ENCODE measurements around the gene IKZF5. TPM values are rescaled to one million over a fixed set of nuclear protein-coding genes. Genes with fewer than 3 reads are reported as not detected.

IKZF5 gene
- total RNA-seq, 1 experiment from 2014 or later, result 12.5 TPM

DNA sequence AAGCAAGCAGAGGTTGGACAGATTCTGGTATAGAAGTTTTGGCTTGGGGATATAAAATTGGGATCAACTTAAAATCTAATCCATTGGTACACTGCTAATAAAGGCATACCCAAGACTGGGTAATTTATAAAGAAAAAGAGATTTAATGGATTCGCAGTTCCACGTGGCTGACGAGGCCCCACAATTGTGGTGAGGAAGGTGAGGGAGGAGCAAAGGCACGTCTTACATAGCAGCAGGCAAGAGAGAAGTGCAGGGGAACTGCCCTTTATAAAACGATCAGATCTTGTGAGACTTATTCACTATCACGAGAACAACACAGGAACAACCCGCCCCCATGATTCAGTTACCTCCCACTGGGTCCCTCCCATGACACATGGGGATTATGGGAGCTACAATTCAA, 9.9 kb upstream of the IKZF5 start:
- no peak overlapping the region for H3K56ac ChIP-seq (ENCODE audit: insufficient read length, low read depth, low read length)
- H4K8ac ChIP-seq (replicated peaks; ENCODE audit: insufficient read length, low read depth, low read length), result no peak overlapping the region
- H2BK20ac ChIP-seq (ENCODE audit: low read depth, low read length, poor library complexity, severe bottlenecking), result no peak overlapping the region
- H3K9ac ChIP-seq (ENCODE audit: extremely low read depth, insufficient read length, low read length), result no peak overlapping the region
- H3K79me2 ChIP-seq (ENCODE audit: insufficient read depth, low read length), result no peaks in the 10 kb centered on the region
- H3K27me3 ChIP-seq (ENCODE audit: insufficient read depth, low read length), result no peaks in the 10 kb centered on the region; the same call in 1 of the 2 replicates
- H3K14ac ChIP-seq (ENCODE audit: insufficient read depth, low read length), result no peak overlapping the region
- H2BK5ac ChIP-seq (ENCODE audit: insufficient read length, low read length), result no peak overlapping the region
- no peak overlapping the region for H3K27ac ChIP-seq (ENCODE audit: insufficient read length, low read depth, low read length)
- DNase-seq, result no peak
- no peak overlapping the region for H4K91ac ChIP-seq (ENCODE audit: insufficient read length, low read depth, low read length)
- no peak overlapping the region for H2BK15ac ChIP-seq (ENCODE audit: low read depth, low read length)
- H3K9me3 Mint-ChIP-seq, result peaks cover 4 to 13% of the 10 kb centered on the region in 2 experiments; a peak in 3 of 5 replicates
- H3K4me1 ChIP-seq (ENCODE audit: insufficient read depth, low read length), result peaks cover 19% of the 10 kb centered on the region
- H3K23me2 ChIP-seq (ENCODE audit: insufficient read length, low read depth, low read length, poor library complexity, severe bottlenecking), result no peaks in the 10 kb centered on the region
- no peak overlapping the region for H3K4ac ChIP-seq (ENCODE audit: low read depth, low read length)
- no peak overlapping the region for H3K4me2 ChIP-seq (ENCODE audit: insufficient read depth, insufficient read length, low read length)
- H3K23ac ChIP-seq (ENCODE audit: insufficient read length, low read depth, low read length), result no peak overlapping the region
- TF ChIP-seq, protein P1, sequence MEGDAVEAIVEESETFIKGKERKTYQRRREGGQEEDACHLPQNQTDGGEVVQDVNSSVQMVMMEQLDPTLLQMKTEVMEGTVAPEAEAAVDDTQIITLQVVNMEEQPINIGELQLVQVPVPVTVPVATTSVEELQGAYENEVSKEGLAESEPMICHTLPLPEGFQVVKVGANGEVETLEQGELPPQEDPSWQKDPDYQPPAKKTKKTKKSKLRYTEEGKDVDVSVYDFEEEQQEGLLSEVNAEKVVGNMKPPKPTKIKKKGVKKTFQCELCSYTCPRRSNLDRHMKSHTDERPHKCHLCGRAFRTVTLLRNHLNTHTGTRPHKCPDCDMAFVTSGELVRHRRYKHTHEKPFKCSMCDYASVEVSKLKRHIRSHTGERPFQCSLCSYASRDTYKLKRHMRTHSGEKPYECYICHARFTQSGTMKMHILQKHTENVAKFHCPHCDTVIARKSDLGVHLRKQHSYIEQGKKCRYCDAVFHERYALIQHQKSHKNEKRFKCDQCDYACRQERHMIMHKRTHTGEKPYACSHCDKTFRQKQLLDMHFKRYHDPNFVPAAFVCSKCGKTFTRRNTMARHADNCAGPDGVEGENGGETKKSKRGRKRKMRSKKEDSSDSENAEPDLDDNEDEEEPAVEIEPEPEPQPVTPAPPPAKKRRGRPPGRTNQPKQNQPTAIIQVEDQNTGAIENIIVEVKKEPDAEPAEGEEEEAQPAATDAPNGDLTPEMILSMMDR (conservative IDR thresholded peaks at IDR 0.05), result no peak
- H3K9me3 ChIP-seq (ENCODE audit: control insufficient read depth, low read depth, low read length), result no peaks in the 10 kb centered on the region
- no peak overlapping the region for H2AFZ ChIP-seq (ENCODE audit: low read length)
- H2BK120ac ChIP-seq (ENCODE audit: low read depth, low read length, poor library complexity, severe bottlenecking), result no peak overlapping the region
- peaks cover 4 to 22% (median 7%) of the 10 kb centered on the region in 3 experiments for H3K36me3 Mint-ChIP-seq (ENCODE audit: insufficient read depth in 1 of 3, low read depth in 3 of 3)
- peak overlapping the region in 1 of 3 experiments; percentile 84; a peak in 2 of 7 replicates for H3K27ac Mint-ChIP-seq
- H3K79me1 ChIP-seq (ENCODE audit: insufficient read depth, low read depth, low read length, poor library complexity, severe bottlenecking), result no peaks in the 10 kb centered on the region
- no peak overlapping the region for H4K5ac ChIP-seq (ENCODE audit: insufficient read length, low read depth, low read length)
- peak overlapping the region in 1 of 2 experiments; percentile 38; a peak in 2 of 5 replicates for H3K4me3 Mint-ChIP-seq
- H2BK12ac ChIP-seq (ENCODE audit: insufficient read length, low read depth, low read length), result no peak overlapping the region
- no peak overlapping the region for H3K18ac ChIP-seq (ENCODE audit: insufficient read length, low read depth, low read length)
- H2AK5ac ChIP-seq (ENCODE audit: insufficient read length, low read length), result no peak overlapping the region
- no peak overlapping the region for H3T11ph ChIP-seq (ENCODE audit: low read length)
- no CpG with 5 or more reads among the region's 7 CpGs for WGBS (ENCODE audit: extremely low coverage, insufficient read length, low lambda C conversion rate)
- no peaks in the 10 kb centered on the region for H4K20me1 ChIP-seq (ENCODE audit: control insufficient read depth, insufficient read depth, insufficient read length)
- H3K27me3 Mint-ChIP-seq (ENCODE audit: low read depth), result no peaks in the 10 kb centered on the region; the same call in none of the 2 replicates
- peaks cover 69 to 76% of the 10 kb centered on the region in 2 experiments for H3K4me1 Mint-ChIP-seq

All from H9 (cell line).